B cell (primary cell): ENCODE data around the gene ALKBH3. TPM values are rescaled to one million over a fixed set of nuclear protein-coding genes. Genes with fewer than 3 reads are reported as not detected.

Experiments
- ATAC-seq: fragments of 200-7000 bp; cut with Tn5 transposase; one replicate; pipeline ENCODE4 v1.10.0; 2021; ENCODE audit warnings: low read depth, mild to moderate bottlenecking, moderate number of reproducible peaks, moderate library complexity
- CTCF ChIA-PET: fragments of 350-600 bp; sonication (Branson Sonifier 250); formaldehyde crosslinking; loops from one replicate; lab custom pipeline; 2021; ENCODE audit warnings: antibody characterized with exemption, inconsistent platforms; lab: Charles Lee
- POLR2A ChIA-PET: fragments of 350-600 bp; sonication (Branson Sonifier 250); formaldehyde crosslinking; loops from one replicate; lab custom pipeline; 2021; ENCODE audit warnings: antibody characterized with exemption; lab: Charles Lee
- DNase-seq: peaks from one replicate; pipeline ENCODE4 v3.0.0; 2013
- H2AFZ ChIP-seq: 2 replicates; pipeline ENCODE4 v1.6.1; 2012; ENCODE audit warnings: mild to moderate bottlenecking, low read depth, low read length; ENCODE audit not compliant: insufficient read depth, poor library complexity, severe bottlenecking
- H3K27ac ChIP-seq, 2 donors: 1 replicate in 1 of 2; 2 replicates in 1 of 2; pipeline ENCODE4 v1.5.1; 2012 to 2013; ENCODE audit warnings: low read length in 2 of 2, mild to moderate bottlenecking in 2 of 2, moderate library complexity in 1 of 2
- H3K27me3 ChIP-seq, 4 experiments: fragments of 200-600 bp in 1 of 4; sonication (generic) in 1 of 4; replicated peaks in 1 of 4; 1 replicate in 2 of 4; 2 replicates in 2 of 4; pipeline versions ENCODE4 v1.6.1 to v1.7.0; 2013 to 2016; ENCODE audit warnings: low read length in 3 of 4, mild to moderate bottlenecking in 2 of 4, mixed read lengths in 1 of 4, moderate library complexity in 1 of 4; ENCODE audit not compliant: insufficient read depth in 4 of 4, control insufficient read depth in 3 of 4; ENCODE audit errors: control extremely low read depth in 1 of 4
- H3K36me3 ChIP-seq, 2 experiments: replicated peaks in 1 of 2; 1 replicate in 1 of 2; 2 replicates in 1 of 2; pipeline versions ENCODE4 v1.6.1 to v1.7.1; 2013; ENCODE audit warnings: low read length in 1 of 2; ENCODE audit not compliant: insufficient read depth in 2 of 2, control insufficient read depth in 1 of 2; ENCODE audit errors: control extremely low read depth in 1 of 2, extremely low read depth in 1 of 2
- H3K4me1 ChIP-seq, 2 donors: fragments of 200-600 bp in 1 of 2; sonication (generic) in 1 of 2; 1 replicate in 1 of 2; 2 replicates in 1 of 2; pipeline versions ENCODE4 v1.5.1 to v1.6.1; 2013 to 2017; ENCODE audit warnings: low read length in 2 of 2; ENCODE audit not compliant: control insufficient read depth in 2 of 2, insufficient read depth in 2 of 2
- H3K4me2 ChIP-seq: replicated peaks from 2 replicates; pipeline ENCODE3; 2012; ENCODE audit warnings: mild to moderate bottlenecking, low read depth, low read length; ENCODE audit not compliant: poor library complexity, severe bottlenecking
- H3K4me3 ChIP-seq, 5 experiments: fragments of 200-600 bp in 1 of 5; sonication (generic) in 1 of 5; 1 replicate in 3 of 5; 2 replicates in 2 of 5; pipeline versions ENCODE4 v1.5.1 to v1.7.0; 2011 to 2016; ENCODE audit warnings: low read length in 4 of 5, mild to moderate bottlenecking in 4 of 5, low read depth in 2 of 5, control low read depth in 1 of 5, moderate library complexity in 1 of 5; ENCODE audit not compliant: insufficient read depth in 1 of 5; ENCODE audit errors: control extremely low read depth in 1 of 5, extremely low read depth in 1 of 5
- H3K79me2 ChIP-seq: fragments of 200-600 bp; sonication (generic); one replicate; pipeline ENCODE4 v1.6.0; 2016; ENCODE audit warnings: low read length; ENCODE audit not compliant: control insufficient read depth, insufficient read depth
- H3K9ac ChIP-seq: fragments of 200-600 bp; sonication (generic); 2 replicates; pipeline ENCODE4 v1.6.1; 2017; ENCODE audit warnings: mild to moderate bottlenecking, low read length, moderate library complexity
- H3K9me3 ChIP-seq, 3 donors: one replicate each; pipeline versions ENCODE4 v1.6.1 to v1.7.1; 2013; ENCODE audit warnings: low read length in 2 of 3; ENCODE audit not compliant: control insufficient read depth in 2 of 3, insufficient read depth in 1 of 3; ENCODE audit errors: control extremely low read depth in 1 of 3
- H4K20me1 ChIP-seq: 2 replicates; pipeline ENCODE4 v1.6.0; 2012; ENCODE audit warnings: mild to moderate bottlenecking, low read length; ENCODE audit not compliant: insufficient read depth, control insufficient read depth, poor library complexity, severe bottlenecking
- H3K27ac Mint-ChIP-seq: one replicate; pipeline ENCODE4 v1.8.0; 2021; ENCODE audit warnings: mixed read lengths
- H3K27me3 Mint-ChIP-seq: one replicate; pipeline ENCODE4 v1.8.0; 2021; ENCODE audit warnings: mixed read lengths
- H3K4me1 Mint-ChIP-seq: one replicate; pipeline ENCODE4 v1.8.0; 2021; ENCODE audit warnings: mixed read lengths
- H3K4me3 Mint-ChIP-seq: one replicate; pipeline ENCODE4 v1.8.0; 2021; ENCODE audit warnings: mixed read lengths
- H3K9me3 Mint-ChIP-seq: one replicate; pipeline ENCODE4 v1.8.0; 2022; ENCODE audit warnings: mixed read lengths; ENCODE audit not compliant: insufficient read depth
- CTCF ChIP-seq: fragments of 200-600 bp; IDR thresholded peaks from one replicate; pipeline ENCODE4 v1.8.0; 2022; ENCODE audit warnings: antibody characterized with exemption, mild to moderate bottlenecking
- EZH2 ChIP-seq: IDR thresholded peaks from 2 replicates; pipeline ENCODE4 v1.6.1; 2012; ENCODE audit warnings: borderline replicate concordance, low read depth, mild to moderate bottlenecking, moderate library complexity, low read length; ENCODE audit not compliant: insufficient read depth, poor library complexity, severe bottlenecking
- WGBS: methylation state at CpG from one replicate; pipeline ENCODE4 v1.1.5; 2013; ENCODE audit warnings: missing lambda C conversion rate; ENCODE audit not compliant: insufficient coverage; 5-methylcytosine and 5-hydroxymethylcytosine counted together
- intact Hi-C: fragments of 100-400 bp; cut with micrococcal nuclease; formaldehyde crosslinking; loops from one replicate; pipeline ENCODE4 v1.10.0; 2022
- polyA plus RNA-seq: library from polyadenylated mRNA; depleted of rRNA; stranded (reverse); fragments of >200 nt; gene quantifications from 2 replicates; pipeline ENCODE4 v1.2.3, GENCODE V29; 2012
- total RNA-seq, 2 donors: library from RNA; stranded (reverse); fragments of 120-200 nt in 1 of 2; gene quantifications; 1 replicate in 1 of 2; 2 replicates in 1 of 2; pipeline versions ENCODE4 v1.2.3 to v1.2.4, GENCODE V29; 2013 to 2022

ALKBH3 gene
- total and polyA plus RNA-seq, 2 donors (not counting 1 experiment from before 2014, with no cell fraction given), result 22.3 to 26.7 TPM

- Histone ChIP-seq H3K4me1 (peaks cover 13 to 18% of the 10 kb centered on the region in 2 donors), H2AFZ (no peak overlapping the region), H3K4me2 (no peak overlapping the region), H3K9me3 (peaks cover 0 to 12% (median 0%) of the 10 kb centered on the region in 3 donors), H3K4me3 (no peak overlapping the region), H3K36me3 (no peaks in the 10 kb centered on the region), H3K27ac (no peak overlapping the region), H3K27me3 (peaks cover 0 to 38% (median 16%) of the 10 kb centered on the region in 4 experiments), H3K79me2 (no peaks in the 10 kb centered on the region), H4K20me1 (no peaks in the 10 kb centered on the region), H3K9ac (no peak overlapping the region)
- H3K4me1 Mint-ChIP-seq, result peaks cover 10% of the 10 kb centered on the region
- ChIA-PET POLR2A (no interaction called here), CTCF (no interaction called here)
- peaks cover 46% of the 10 kb centered on the region for H3K27me3 Mint-ChIP-seq
- ATAC-seq, result no peak
- H3K9me3 Mint-ChIP-seq, result no peaks in the 10 kb centered on the region
- H3K4me3 Mint-ChIP-seq, result no peak overlapping the region
- TF ChIP-seq EZH2 (no peak), CTCF (no peak)
- 58% methylated on average over 9 of the region's 9 CpGs for WGBS
- intact Hi-C loops, result no loop called here
- H3K27ac Mint-ChIP-seq, result no peak overlapping the region
- no peak for DNase-seq
Observed at GRCh38 chr11:43947003-43947500, 66.4 kb downstream of the ALKBH3 start.

GRCh38 chr11:43947815-43948214 is 67.2 kb downstream of the ALKBH3 start:
- Histone ChIP-seq H3K9ac (no peak overlapping the region), H3K27ac (no peak overlapping the region), H3K36me3 (no peaks in the 10 kb centered on the region), H2AFZ (no peak overlapping the region), H3K27me3 (peaks cover 0 to 35% (median 15%) of the 10 kb centered on the region in 4 experiments), H3K4me3 (no peak overlapping the region), H3K4me1 (peaks cover 12 to 17% of the 10 kb centered on the region in 2 donors), H4K20me1 (no peaks in the 10 kb centered on the region), H3K9me3 (peaks cover 0 to 12% (median 0%) of the 10 kb centered on the region in 3 donors), H3K79me2 (no peaks in the 10 kb centered on the region), H3K4me2 (no peak overlapping the region)
- DNase-seq (no peak), ATAC-seq (no peak)
- WGBS, result 100% methylated on average over 1 of the region's 1 CpG
- Mint-ChIP-seq H3K9me3 (no peaks in the 10 kb centered on the region), H3K4me3 (no peak overlapping the region), H3K27ac (no peak overlapping the region), H3K4me1 (peaks cover 10% of the 10 kb centered on the region), H3K27me3 (peaks cover 52% of the 10 kb centered on the region)
- TF ChIP-seq CTCF, result no peak
- TF ChIP-seq EZH2, result no peak
- ChIA-PET POLR2A (no interaction called here), CTCF (no interaction called here)
- intact Hi-C loops, result no loop called here
